Esophagus squamous epithelium (tissue), 4 donors: Measurements from ENCODE around the gene CDH16.

Experiments used
- CTCF ChIP-seq, 6 experiments: fragments of 450-650 bp in 4 of 6; fragments of 200-600 bp in 2 of 6; sonication (generic) in 2 of 6; IDR thresholded peaks; one replicate each; pipeline ENCODE4 v1.5.1; 2016 to 2019; ENCODE audit warnings: antibody characterized with exemption in 6 of 6, mild to moderate bottlenecking in 4 of 6, moderate library complexity in 4 of 6
- POLR2A ChIP-seq, 4 donors: fragments of 450-650 bp; IDR thresholded peaks; one replicate each; pipeline ENCODE4 v1.6.1; 2017; ENCODE audit warnings: antibody characterized with exemption in 4 of 4, mild to moderate bottlenecking in 4 of 4, moderate library complexity in 3 of 4

GRCh38 chr16:66881964-66882508 is 36.6 kb downstream of the CDH16 start:
- TF ChIP-seq POLR2A (IDR thresholded peaks at IDR 0.05) (no peak), CTCF (IDR thresholded peaks at IDR 0.05) (no peak)
